PC-9 (cell line): ENCODE results near the gene CCBE1. TPM values are rescaled to one million over a fixed set of nuclear protein-coding genes. Genes with fewer than 3 reads are reported as not detected.

Source experiments
- BruUV-seq: library from RNA; stranded (reverse); fragments of 400-500 nt; replicated peaks from 2 replicates; lab custom pipeline; 2021; lab: Mats Ljungman, UMichigan
- CTCF ChIA-PET: fragments of 300-600 bp; sonication (Branson Sonifier 250); formaldehyde crosslinking; loops from one replicate; lab custom pipeline; 2022; ENCODE audit warnings: antibody characterized with exemption; lab: Charles Lee
- POLR2A ChIA-PET: fragments of 300-600 bp; sonication (Branson Sonifier 250); formaldehyde crosslinking; loops from one replicate; lab custom pipeline; 2022; ENCODE audit warnings: antibody characterized with exemption; ENCODE audit not compliant: unreplicated experiment; lab: Charles Lee
- DNase-seq, 2 experiments: peaks; one replicate each; pipeline versions ENCODE4 v3.0.0 to v3.0.0-alpha.2; 2015 to 2022; ENCODE audit warnings: mixed read lengths in 1 of 2
- H2AFZ ChIP-seq: fragments of 200-600 bp; sonication (generic); 2 replicates; pipeline ENCODE4 v1.8.1; 2017; ENCODE audit warnings: antibody characterized with exemption
- H3F3A ChIP-seq: fragments of 200-600 bp; sonication (generic); 2 replicates; pipeline ENCODE4 v1.8.1; 2017; ENCODE audit warnings: antibody characterized with exemption, mild to moderate bottlenecking, low read depth; ENCODE audit not compliant: insufficient read depth
- H3K27ac ChIP-seq: fragments of 200-600 bp; sonication (generic); 2 replicates; pipeline ENCODE4 v1.6.1; 2016; ENCODE audit warnings: mixed run types
- H3K27me3 ChIP-seq: fragments of 200-600 bp; sonication (generic); 2 replicates; pipeline ENCODE4 v1.6.1; 2016; ENCODE audit warnings: low read depth, mixed run types; ENCODE audit not compliant: insufficient read depth
- H3K36me3 ChIP-seq: fragments of 200-600 bp; sonication (generic); 2 replicates; pipeline ENCODE4 v1.6.1; 2016; ENCODE audit warnings: low read depth, mixed run types
- H3K4me1 ChIP-seq: fragments of 200-600 bp; sonication (generic); replicated peaks from 2 replicates; pipeline ENCODE4 v1.6.1; 2016; ENCODE audit warnings: mixed run types; ENCODE audit not compliant: insufficient read depth
- H3K4me2 ChIP-seq: fragments of 200-600 bp; sonication (generic); 2 replicates; pipeline ENCODE4 v1.6.1; 2017; ENCODE audit warnings: mixed run types
- H3K4me3 ChIP-seq: fragments of 200-600 bp; sonication (generic); 2 replicates; pipeline ENCODE4 v1.6.1; 2016; ENCODE audit warnings: mixed run types
- H3K79me2 ChIP-seq: fragments of 200-600 bp; sonication (generic); 2 replicates; pipeline ENCODE4 v1.6.1; 2017; ENCODE audit warnings: low read depth, mixed run types
- H3K9me2 ChIP-seq: fragments of 200-600 bp; sonication (generic); 2 replicates; pipeline ENCODE4 v1.8.1; 2017; ENCODE audit warnings: mild to moderate bottlenecking; ENCODE audit not compliant: insufficient read depth
- H3K9me3 ChIP-seq: fragments of 200-600 bp; sonication (generic); 2 replicates; pipeline ENCODE4 v1.8.1; 2016; ENCODE audit warnings: low read depth; ENCODE audit not compliant: insufficient read depth
- H4K20me1 ChIP-seq: fragments of 200-600 bp; sonication (generic); 2 replicates; pipeline ENCODE4 v1.8.1; 2017; ENCODE audit not compliant: insufficient read depth
- CTCF ChIP-seq: fragments of 200-600 bp; sonication (generic); conservative IDR thresholded peaks from 2 replicates; pipeline ENCODE4 v1.6.1; 2017; ENCODE audit warnings: mixed run types, antibody characterized with exemption, mild to moderate bottlenecking, moderate library complexity
- EZH2 ChIP-seq: fragments of 200-600 bp; sonication (generic); IDR thresholded peaks from 2 replicates; pipeline ENCODE4 v1.8.0; 2017; ENCODE audit warnings: antibody characterized with exemption, low read depth
- intact Hi-C: fragments of 100-400 bp; cut with micrococcal nuclease; formaldehyde crosslinking; loops from one replicate; pipeline ENCODE4 v1.10.0; 2022; ENCODE audit not compliant: unreplicated experiment
- total RNA-seq: library from RNA; stranded (reverse); gene quantifications from 2 replicates; pipeline ENCODE4 v1.2.3, GENCODE V29; 2021

CCBE1 gene
- total RNA-seq, 1 experiment from 2014 or later: 5.8 TPM

- Histone ChIP-seq H3K4me2 (no peak overlapping the region), H3K27ac (no peak overlapping the region), H2AFZ (no peak overlapping the region), H3K79me2 (no peaks in the 10 kb centered on the region), H4K20me1 (no peaks in the 10 kb centered on the region), H3K27me3 (no peaks in the 10 kb centered on the region), H3K4me3 (no peak overlapping the region), H3K9me3 (no peaks in the 10 kb centered on the region), H3F3A (no peaks in the 10 kb centered on the region), H3K9me2 (no peaks in the 10 kb centered on the region), H3K36me3 (no peaks in the 10 kb centered on the region), H3K4me1 (no peaks in the 10 kb centered on the region)
- intact Hi-C loops: no loop called here
- TF ChIP-seq EZH2 (no peak), CTCF (no peak)
- BruUV-seq: no TSS peak
- CTCF ChIA-PET: no interaction called here
- POLR2A ChIA-PET: no interaction called here
- no peak for DNase-seq
Measured at GRCh38 chr18:59549503-59550173, 147.6 kb downstream of the CCBE1 start.

- TF ChIP-seq CTCF: no peak
- TF ChIP-seq EZH2: no peak
- Histone ChIP-seq H3K4me1 (no peaks in the 10 kb centered on the region), H3K79me2 (no peaks in the 10 kb centered on the region), H4K20me1 (no peaks in the 10 kb centered on the region), H3K36me3 (no peaks in the 10 kb centered on the region), H3K4me2 (no peak overlapping the region), H3K4me3 (no peak overlapping the region), H3F3A (no peaks in the 10 kb centered on the region), H3K27ac (no peak overlapping the region), H3K27me3 (no peaks in the 10 kb centered on the region), H3K9me3 (no peaks in the 10 kb centered on the region), H2AFZ (no peak overlapping the region), H3K9me2 (no peaks in the 10 kb centered on the region)
- ChIA-PET POLR2A (interaction anchor here (0.7 kb wide), 1 partner anchor 281 kb away, joined by 3 read pairs; no protein-coding TSS in a partner anchor), CTCF (no interaction called here)
- no TSS peak for BruUV-seq
- DNase-seq: no peak
- intact Hi-C loops: no loop called here
Measured at GRCh38 chr18:59547581-59548182, 149.5 kb downstream of the CCBE1 start.

- Histone ChIP-seq H3K4me3 (no peak overlapping the region), H3K79me2 (no peaks in the 10 kb centered on the region), H3K27ac (no peak overlapping the region), H4K20me1 (no peaks in the 10 kb centered on the region), H3K36me3 (no peaks in the 10 kb centered on the region), H3K9me3 (no peaks in the 10 kb centered on the region), H3K27me3 (no peaks in the 10 kb centered on the region), H3K9me2 (no peaks in the 10 kb centered on the region), H2AFZ (no peak overlapping the region), H3F3A (no peaks in the 10 kb centered on the region), H3K4me2 (no peak overlapping the region), H3K4me1 (no peaks in the 10 kb centered on the region)
- POLR2A ChIA-PET: no interaction called here
- DNase-seq: no peak
- TF ChIP-seq EZH2 (no peak), CTCF (no peak)
- intact Hi-C loops: no loop called here
- CTCF ChIA-PET: no interaction called here
- BruUV-seq: no TSS peak
Measured at GRCh38 chr18:59546188-59546587, 151.0 kb downstream of the CCBE1 start.
